ENCODE results near the gene TMEM18.
"Not testable (repeated sequence)": the region's sequence is repeated elsewhere in the genome, so short reads cannot be mapped to it uniquely, and the experiment has no call there.

TMEM18 gene

GRCh38 chr2:692767-693166 is 15.6 kb upstream of the TMEM18 start:
- DNase-seq = no peak

GRCh38 chr2:691821-692761 is 14.9 kb upstream of the TMEM18 start:
- no peak for DNase-seq

DNA sequence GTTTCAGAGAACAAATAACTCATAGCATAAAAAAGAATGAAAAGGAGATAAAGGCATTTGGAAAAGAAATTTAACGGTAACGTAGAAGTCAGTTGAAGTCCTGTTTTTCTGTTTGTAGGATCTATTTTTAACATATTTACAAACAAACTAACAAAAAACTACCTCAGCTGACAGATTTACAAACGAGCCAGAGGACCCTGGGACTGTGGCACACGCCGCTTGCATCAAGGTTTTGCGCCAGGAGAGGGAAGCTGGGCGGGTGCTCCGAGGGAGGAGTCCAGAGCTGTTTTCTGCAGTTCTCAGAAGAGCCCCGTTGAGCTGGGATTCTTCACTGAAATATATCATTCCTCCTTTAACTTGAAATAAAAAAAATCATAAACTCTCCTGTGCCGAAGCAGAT is 13.6 kb upstream of the TMEM18 start:
- DNase-seq = no peak

DNA sequence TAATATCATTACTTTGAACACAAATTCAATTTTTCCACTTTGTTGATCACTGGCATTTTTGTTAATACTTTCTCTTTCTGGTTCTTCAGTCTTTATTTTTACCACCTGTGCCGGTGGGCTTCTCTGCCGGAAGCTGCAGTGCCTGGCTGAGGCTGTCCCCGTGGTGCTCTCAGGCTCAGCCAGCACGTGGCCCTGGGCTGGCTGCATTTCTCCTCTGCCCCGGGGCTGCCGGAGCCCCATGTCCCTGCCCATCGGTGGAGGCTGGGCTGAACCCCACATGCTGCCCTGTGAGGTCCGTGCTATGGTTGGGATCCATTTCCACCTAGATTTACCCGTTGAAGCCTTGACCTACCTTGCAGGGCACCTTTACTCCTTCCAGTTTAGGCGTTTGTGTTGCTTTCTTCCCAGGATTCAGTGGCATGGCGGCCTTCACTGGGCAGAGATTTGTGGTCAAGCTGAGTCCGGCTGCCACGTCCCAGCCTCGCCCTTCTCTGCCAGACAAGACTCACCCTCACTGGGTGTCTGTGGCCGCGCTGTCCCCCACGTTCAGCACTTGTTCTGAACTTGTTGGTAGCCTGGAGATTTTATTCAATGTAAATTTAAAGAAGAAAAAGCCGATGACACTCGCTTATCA is 12.8 kb upstream of the TMEM18 start:
- DNase-seq = no peak

DNA sequence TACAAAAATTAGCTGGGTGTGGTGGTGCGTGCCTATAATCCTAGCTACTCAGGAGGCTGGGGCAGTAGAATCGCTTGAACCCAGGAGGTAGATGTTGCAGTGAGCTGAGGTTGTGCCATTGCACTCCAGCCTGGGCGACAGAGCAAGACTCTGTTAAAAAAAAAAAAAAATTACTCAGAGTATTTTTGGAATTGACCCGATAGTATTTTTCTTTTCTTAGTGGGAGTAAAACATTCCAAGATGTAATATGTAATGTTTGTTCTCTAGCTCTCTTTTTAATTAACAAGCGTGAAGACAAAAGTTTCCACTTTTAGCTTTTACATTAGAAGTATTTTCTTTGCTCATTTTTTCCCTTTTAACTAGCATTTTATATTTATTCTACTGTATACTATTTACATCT is 12.0 kb upstream of the TMEM18 start:
- DNase-seq = no peak

DNA sequence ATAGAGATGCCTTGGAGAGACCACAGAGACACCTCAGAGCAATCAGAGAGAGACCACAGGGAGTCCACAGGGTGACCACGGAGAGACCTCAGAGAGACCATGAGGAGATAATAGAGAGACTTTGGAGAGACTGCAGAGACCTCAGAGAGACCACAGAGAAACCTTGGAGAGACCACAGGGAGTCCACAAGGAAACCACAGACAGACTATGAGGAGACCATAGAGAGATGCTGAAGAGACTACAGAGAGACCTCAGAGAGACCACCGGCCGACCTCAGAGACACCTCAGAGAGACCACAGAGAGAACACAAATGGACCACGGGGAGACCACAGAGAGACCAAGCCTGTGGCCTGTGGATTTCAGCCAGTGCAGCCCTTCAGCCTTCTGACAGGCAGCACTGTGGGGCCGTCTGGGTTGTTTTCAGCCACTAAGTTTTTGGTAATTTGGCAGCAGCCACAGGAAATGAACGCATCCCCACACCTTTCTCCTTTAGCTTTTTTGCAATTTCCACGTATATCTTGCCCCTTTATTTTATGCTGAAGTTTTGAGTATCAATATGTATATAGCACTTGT is 11.4 kb upstream of the TMEM18 start:
- no peak for DNase-seq

DNA sequence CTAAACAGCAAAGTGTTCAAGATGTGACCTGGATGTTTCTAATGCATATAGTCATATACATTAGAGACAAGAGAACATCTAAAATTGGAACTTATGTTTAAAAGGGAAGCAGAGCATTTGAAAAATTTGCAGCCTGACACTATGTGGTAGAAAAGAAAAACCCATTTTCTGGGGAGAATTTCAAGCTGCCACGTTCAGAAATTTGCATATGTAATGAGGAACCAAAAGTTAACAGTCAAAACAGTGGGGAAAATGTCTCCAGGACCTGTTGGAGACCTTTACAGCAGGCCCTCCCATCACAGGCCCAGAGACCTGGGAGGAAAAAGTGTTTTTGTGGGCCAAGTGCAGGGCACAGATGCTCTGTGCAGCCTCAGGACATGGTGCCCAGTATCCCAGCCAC is 8.2 kb upstream of the TMEM18 start:
- no peak for DNase-seq

- not testable (repeated sequence) for DNase-seq
Observed at GRCh38 chr2:684913-685312, 7.7 kb upstream of the TMEM18 start.

GRCh38 chr2:682226-682625 is 5.0 kb upstream of the TMEM18 start:
- DNase-seq = no peak

DNA sequence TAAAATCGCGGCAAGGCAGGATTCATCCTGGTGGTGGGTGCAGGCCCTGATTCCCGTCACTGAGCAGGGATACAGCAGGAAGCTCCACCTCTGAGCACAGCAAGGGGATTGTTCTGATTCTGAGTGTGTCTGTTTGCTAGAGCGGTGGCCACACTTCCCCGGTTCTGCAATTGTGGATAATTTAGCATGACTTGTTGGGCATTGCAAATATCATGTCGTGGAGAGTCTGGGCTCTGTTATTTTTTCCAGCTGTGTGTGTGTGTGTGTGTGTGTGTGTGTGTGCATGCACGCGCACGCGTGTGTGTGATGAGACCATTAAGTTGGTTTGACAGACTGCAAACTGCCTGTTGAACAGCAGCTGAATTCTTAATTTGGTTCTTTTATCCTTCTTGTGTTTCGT is 4.1 kb upstream of the TMEM18 start:
- DNase-seq = no peak

- DNase-seq = no peak
Observed at GRCh38 chr2:680496-680895, 3.3 kb upstream of the TMEM18 start.

DNA sequence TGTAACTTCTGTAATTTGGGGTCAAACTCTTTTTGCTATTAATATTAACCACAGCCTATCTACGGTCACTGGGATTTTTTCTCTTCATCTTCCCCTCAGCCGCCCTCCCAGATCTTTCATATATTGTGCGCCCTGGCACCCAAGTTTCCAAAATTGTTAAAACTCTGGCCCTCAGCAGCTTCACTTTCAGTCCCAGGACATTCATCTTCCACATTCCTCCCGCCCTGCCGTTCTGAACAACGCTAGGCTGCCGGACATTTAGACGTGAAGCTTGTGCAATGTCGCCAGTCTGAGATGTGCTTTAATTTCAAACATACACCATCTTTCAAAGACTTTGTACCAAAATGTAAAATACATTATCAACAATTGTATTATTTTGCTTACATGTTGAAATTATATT is 1.8 kb upstream of the TMEM18 start:
- no peak for DNase-seq

DNA sequence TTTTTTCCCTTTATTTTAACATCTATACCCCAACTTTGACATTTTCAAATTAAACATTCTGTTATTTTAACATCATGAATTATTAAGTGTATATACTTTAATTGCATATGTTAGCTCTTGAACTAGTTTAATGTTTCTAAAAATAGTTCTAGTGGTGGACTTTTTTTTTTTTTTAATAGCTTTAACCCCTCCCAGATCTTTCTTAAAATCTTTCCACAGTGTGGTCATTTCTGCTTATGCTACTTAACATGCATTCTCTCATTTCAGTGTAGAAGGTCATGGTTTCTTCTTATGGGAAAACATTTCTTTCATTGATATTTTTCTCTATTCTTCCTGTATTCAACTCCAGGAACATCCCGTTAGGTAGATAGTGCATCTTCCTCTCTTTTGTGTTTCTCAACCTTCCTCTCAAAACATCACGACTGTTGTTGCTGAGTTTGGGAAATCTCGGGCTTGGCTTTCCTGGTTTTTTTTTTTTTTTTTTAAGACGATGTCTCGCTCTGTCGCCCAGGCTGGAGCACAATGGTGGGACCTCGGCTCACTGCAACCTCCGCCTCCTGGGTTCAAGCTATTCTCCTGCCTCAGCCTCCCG is 849 bp upstream of the TMEM18 start:
- no peak for DNase-seq

DNA sequence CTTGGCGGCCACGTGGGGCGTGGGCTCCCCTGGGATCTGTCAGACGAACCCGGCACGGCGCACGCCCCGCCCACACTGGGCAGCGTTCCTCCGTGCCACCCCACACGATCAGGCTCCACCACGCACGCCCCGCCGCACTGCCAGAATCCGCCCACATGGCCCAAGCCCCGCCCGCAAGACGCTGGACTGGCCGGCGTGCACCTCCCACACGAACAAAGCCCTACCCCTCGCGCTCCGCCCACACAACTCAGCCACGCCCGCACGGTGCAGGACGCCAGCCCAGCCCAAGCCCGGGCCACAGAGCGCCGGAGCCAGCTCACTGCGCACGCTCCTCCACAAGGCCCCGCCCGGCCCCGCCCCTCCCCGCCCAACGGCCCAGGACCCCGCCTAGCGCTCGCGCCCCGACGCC is 555 bp downstream of the TMEM18 start:
- peak; percentile 99 for DNase-seq

- peak; percentile 53 for DNase-seq
Observed at GRCh38 chr2:675982-676646, 1.1 kb downstream of the TMEM18 start.

- DNase-seq = no peak
Observed at GRCh38 chr2:675460-675859, 1.7 kb downstream of the TMEM18 start.

- DNase-seq = no peak
Observed at GRCh38 chr2:675051-675450, 2.2 kb downstream of the TMEM18 start.

GRCh38 chr2:674321-674985 is 2.8 kb downstream of the TMEM18 start:
- DNase-seq = no peak

GRCh38 chr2:673615-674320 is 3.4 kb downstream of the TMEM18 start:
- no peak for DNase-seq

GRCh38 chr2:673016-673415 is 4.2 kb downstream of the TMEM18 start:
- DNase-seq = no peak

GRCh38 chr2:672606-672905 is 4.7 kb downstream of the TMEM18 start:
- DNase-seq = no peak
